ENCODE results near the gene KIF18B.

The KIF18B gene

GRCh38 chr17:44935116-44935515 is 12.5 kb downstream of the KIF18B start:
- no peak for DNase-seq (ENCODE audit: low read depth)

GRCh38 chr17:44934745-44935105 is 12.8 kb downstream of the KIF18B start:
- no peak for DNase-seq (ENCODE audit: low read depth)

DNA sequence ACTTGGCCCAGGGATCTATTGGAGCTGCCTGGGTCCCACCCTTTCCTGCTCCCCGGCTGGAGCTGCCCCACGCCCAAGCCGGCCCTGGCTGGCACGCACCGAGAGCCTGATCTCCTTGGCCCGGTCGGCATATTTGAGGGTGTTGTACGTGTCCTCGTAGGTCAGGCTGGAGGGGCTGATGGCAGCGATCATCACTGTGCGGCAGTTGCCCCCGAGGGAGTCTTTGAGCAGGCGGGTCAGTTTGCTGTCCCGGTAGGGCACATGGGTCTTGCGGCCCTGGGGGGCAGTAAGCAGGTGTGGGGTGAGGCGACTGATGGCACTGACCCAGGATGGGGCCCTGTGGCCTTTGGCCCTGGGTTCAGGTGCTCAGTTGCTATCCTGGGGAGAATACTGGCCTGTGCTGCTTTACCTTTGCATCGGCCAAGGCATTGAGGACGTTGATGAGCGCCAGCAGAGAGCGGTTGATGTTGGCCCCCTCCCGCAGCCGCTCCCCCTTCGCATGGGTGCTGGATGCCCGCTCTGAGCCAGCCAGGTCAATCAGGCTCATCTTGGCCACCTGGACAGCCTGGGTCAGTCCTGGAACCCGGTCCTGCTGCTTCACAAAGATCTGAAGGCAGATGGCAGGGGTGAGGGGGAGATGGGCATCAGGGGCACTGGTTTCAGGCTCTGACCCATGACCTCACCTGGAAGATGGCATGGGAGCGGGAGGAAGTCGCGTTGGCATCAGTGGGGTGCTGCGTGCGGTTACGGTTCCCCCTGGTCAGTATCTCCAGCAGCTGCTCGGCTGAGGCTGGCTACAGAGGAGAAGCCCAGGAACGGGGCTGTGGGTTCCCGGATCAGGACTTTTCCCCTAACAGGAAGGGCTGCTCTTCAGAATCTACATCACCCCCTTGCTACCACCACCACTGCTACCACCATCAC is 13.5 kb downstream of the KIF18B start:
- no peak for DNase-seq (ENCODE audit: low read depth)

GRCh38 chr17:44932787-44933097 is 14.8 kb downstream of the KIF18B start:
- no peak for DNase-seq (ENCODE audit: low read depth)

- DNase-seq (ENCODE audit: low read depth) = no peak
Observed at GRCh38 chr17:44932096-44932786, 15.3 kb downstream of the KIF18B start.

GRCh38 chr17:44931376-44931775 is 16.2 kb downstream of the KIF18B start:
- no peak for DNase-seq (ENCODE audit: low read depth)

DNA sequence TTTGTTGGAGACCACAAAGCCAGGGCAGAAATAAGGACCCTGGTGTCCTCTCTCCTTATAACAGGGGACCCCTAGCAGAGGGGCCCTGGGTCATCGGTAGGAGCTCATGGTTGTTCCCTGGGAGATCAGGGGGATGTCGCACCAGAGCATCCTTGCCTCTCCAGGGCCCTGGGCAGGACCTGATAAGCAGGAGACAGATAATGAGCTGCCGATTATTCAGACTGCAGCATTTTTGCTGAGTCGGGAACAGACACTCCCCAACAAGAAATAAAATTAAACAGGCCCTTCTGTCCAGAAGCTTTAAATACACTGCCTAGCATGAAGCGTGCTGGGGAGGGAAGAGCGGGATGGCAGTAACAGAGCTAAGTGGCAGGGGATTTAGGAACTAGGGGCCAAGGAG is 16.9 kb downstream of the KIF18B start:
- DNase-seq (ENCODE audit: low read depth) = no peak

- DNase-seq (ENCODE audit: low read depth) = no peak
Observed at GRCh38 chr17:44928950-44929720, 18.4 kb downstream of the KIF18B start.

DNA sequence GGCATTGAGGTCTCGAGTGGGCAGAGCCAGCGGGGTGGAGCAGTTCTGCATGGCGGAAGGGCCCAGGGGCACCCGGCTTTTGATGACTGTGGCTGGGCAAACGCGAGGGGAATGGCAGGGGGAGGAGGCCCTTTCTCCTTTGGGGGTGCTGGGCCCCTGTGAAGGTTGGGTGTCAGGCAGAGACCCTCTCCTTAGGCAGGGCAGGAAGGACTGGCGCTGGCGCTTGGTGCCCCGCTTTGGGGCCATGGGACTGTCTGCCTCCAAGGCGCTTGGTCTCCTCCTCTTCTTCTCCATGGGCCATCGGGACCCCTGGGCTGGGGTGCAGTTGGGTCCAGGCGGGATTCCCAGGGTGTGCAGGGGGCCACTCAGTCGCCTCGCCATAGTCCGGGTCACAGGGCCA is 19.4 kb downstream of the KIF18B start:
- DNase-seq (ENCODE audit: low read depth) = no peak

DNA sequence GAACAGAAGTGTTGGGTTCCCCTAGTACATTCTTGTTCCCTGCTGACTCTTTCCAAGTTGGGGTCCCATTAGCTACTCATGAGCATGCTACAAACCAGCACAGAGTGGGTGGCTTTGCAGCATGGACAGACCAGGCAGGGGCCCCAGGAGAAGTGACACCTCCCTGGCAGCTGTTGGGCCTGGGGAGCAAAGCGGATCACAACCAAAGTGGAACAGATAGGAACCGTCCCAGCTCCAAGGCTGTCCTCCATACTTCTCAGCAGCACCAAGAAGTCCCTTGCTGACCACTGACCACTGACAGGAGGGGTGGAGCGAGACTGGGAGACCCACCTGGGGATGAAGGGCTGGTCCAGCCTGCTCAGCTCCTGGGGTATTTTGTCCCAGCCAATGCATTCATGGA is 19.9 kb downstream of the KIF18B start:
- no peak for DNase-seq (ENCODE audit: low read depth)

GRCh38 chr17:44926821-44927525 is 20.6 kb downstream of the KIF18B start:
- DNase-seq (ENCODE audit: low read depth) = no peak

GRCh38 chr17:44925731-44926697 is 21.6 kb downstream of the KIF18B start:
- DNase-seq (ENCODE audit: low read depth) = no peak

GRCh38 chr17:44924107-44924544 is 23.4 kb downstream of the KIF18B start:
- DNase-seq (ENCODE audit: low read depth) = no peak

- no peak for DNase-seq (ENCODE audit: low read depth)
Observed at GRCh38 chr17:44922746-44923470, 24.7 kb downstream of the KIF18B start.

DNA sequence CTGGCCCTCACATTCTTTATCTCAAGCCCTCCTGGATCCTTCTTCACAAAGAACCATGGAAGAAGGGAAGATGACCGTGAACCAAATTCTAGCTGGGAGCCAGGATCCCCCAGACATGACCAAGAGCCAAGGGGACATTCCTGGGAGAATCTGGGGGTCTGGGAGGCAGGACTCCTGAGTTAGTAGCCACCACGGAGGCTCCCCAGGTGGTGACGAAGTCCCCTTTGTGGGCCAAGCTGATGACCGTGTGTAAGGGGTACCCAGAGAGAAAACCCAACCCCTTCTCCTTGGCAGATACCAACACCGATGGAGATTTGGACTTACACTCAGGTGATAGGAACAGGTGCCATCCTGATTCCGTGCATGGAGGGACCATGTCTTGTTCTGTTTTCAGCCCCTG is 25.4 kb downstream of the KIF18B start:
- DNase-seq (ENCODE audit: low read depth) = no peak

GRCh38 chr17:44921122-44921882 is 26.3 kb downstream of the KIF18B start:
- no peak for DNase-seq (ENCODE audit: low read depth)

DNA sequence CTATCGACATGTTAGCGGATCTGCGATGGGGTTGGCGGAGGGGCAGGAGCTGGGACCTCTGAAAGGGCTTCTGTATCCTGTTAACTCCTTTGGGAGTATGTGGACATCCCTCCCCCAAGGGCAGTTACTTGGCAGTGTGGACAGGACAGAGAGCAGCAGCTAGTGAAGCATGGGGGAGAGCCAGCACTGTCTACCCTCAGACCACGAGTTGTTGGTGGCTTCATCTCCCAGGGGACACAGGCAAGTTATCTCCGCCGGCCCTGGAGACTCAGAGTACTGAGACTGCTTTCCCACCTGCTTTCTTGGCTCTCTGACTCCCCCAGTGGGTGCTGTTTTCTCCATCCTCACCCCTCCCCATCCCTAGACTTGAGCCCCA is 27.0 kb downstream of the KIF18B start:
- no peak for DNase-seq (ENCODE audit: low read depth)

DNA sequence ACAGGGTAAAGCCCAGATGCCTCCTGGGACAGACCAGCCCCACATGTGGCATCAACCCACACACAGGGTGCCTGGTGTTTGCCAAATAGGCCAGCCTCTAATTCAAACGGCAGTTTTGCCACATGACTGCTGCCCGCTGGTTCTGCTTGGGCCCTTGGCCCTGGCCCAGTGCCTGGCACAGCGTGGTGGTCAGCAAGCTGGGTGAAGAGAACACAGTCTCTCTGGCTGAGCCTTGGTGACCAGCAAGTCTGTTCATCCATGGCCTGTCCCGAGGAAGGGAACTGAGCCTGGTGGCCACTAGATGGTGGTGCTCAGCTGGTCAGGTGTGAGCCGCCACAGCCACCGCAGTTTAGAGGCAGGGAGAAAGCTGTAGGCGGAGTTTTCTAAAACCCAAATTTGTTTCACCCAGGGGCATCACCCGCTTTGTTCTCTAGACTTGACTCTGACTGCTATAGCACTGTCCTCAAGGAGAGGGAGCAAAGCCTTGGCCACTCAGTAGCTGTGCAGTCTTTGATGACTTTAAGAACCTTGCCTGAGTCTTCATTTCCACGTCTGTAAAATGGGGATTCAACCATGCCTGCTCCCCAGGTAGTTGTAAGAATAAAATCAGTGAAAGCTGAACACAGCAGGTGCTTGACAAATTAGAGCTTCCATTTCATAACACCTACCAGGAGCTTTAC is 27.5 kb downstream of the KIF18B start:
- DNase-seq (ENCODE audit: low read depth) = peak; percentile 68

- no peak for DNase-seq (ENCODE audit: low read depth)
Observed at GRCh38 chr17:44919411-44919810, 28.2 kb downstream of the KIF18B start.
